ENCODE results near the gene AK1. TPM values are rescaled to one million over a fixed set of nuclear protein-coding genes. Genes with fewer than 3 reads are reported as not detected.

The AK1 gene
- total RNA-seq, 1 experiment from 2014 or later = 34.4 TPM

DNA sequence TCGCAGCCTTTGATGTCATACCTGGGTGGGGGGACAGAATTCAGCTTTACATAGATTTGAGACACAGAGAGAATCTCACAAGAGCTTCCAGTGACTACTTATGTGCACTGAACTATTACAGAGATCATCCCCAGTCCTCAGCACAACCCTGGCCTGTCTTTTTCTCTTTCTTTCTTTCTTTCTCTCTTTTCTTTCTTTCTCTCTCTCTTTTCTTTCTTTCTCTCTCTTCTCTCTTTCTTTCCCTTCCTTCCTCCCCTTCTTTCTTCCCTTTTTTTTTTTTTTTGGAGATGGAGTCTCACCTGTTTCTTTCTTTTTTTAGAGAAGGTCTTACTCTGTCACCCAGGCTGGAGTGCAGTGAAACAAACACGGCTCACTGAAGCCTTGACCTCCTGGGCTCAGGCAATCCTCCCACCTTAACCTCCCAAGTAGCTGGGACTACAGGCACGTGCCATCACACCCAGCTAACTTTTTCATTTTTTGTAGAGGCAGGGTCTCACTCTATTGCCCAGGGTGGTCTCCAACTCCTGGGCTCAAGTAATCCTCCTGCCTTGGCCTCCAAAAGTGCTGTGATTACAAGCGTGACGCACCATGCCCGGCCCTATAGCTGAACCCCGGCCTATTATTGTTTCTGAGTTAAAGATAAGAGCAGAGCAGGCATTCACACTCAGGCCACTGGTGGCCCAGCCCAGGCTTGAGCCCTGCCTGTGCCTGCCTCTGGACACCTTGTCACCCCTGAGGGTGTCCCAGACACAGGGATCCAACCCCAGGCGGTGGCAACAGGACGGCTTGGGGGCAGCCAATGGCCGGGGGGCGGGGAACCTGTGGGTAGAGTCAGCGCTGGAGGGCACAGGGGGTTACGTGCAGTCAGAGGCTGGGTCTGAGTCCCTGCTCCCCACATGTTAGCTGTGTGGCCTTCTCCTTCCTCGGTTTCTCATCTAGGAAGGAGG is 48.8 kb upstream of the AK1 start:
- H3K27me3 Mint-ChIP-seq (ENCODE audit: low read depth) = peaks cover 36% of the 10 kb centered on the region
- no peak for DNase-seq (ENCODE audit: low spot score)
- no peak for TF ChIP-seq NR2C2 (CRISPR knock-in tag; IDR thresholded peaks at IDR 0.05)
- no peak for TF ChIP-seq ATF1 (CRISPR knock-in tag; IDR thresholded peaks at IDR 0.05)
- TF ChIP-seq AR (CRISPR knock-in tag; IDR thresholded peaks at IDR 0.05) = no peak
- TF ChIP-seq, protein P1, sequence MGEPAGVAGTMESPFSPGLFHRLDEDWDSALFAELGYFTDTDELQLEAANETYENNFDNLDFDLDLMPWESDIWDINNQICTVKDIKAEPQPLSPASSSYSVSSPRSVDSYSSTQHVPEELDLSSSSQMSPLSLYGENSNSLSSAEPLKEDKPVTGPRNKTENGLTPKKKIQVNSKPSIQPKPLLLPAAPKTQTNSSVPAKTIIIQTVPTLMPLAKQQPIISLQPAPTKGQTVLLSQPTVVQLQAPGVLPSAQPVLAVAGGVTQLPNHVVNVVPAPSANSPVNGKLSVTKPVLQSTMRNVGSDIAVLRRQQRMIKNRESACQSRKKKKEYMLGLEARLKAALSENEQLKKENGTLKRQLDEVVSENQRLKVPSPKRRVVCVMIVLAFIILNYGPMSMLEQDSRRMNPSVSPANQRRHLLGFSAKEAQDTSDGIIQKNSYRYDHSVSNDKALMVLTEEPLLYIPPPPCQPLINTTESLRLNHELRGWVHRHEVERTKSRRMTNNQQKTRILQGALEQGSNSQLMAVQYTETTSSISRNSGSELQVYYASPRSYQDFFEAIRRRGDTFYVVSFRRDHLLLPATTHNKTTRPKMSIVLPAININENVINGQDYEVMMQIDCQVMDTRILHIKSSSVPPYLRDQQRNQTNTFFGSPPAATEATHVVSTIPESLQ (CRISPR knock-in tag; IDR thresholded peaks at IDR 0.05) = no peak
- no peak for TF ChIP-seq EMX1 (CRISPR knock-in tag; IDR thresholded peaks at IDR 0.05)
- TF ChIP-seq, protein P2, sequence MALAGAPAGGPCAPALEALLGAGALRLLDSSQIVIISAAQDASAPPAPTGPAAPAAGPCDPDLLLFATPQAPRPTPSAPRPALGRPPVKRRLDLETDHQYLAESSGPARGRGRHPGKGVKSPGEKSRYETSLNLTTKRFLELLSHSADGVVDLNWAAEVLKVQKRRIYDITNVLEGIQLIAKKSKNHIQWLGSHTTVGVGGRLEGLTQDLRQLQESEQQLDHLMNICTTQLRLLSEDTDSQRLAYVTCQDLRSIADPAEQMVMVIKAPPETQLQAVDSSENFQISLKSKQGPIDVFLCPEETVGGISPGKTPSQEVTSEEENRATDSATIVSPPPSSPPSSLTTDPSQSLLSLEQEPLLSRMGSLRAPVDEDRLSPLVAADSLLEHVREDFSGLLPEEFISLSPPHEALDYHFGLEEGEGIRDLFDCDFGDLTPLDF (CRISPR knock-in tag; IDR thresholded peaks at IDR 0.05) = no peak
- no peak for TF ChIP-seq ZNF317 (CRISPR knock-in tag; IDR thresholded peaks at IDR 0.05; ENCODE audit: borderline replicate concordance, low read depth)
- no peak for TF ChIP-seq ZNF512 (CRISPR knock-in tag; IDR thresholded peaks at IDR 0.05; ENCODE audit: borderline replicate concordance)
- TF ChIP-seq, protein P3, sequence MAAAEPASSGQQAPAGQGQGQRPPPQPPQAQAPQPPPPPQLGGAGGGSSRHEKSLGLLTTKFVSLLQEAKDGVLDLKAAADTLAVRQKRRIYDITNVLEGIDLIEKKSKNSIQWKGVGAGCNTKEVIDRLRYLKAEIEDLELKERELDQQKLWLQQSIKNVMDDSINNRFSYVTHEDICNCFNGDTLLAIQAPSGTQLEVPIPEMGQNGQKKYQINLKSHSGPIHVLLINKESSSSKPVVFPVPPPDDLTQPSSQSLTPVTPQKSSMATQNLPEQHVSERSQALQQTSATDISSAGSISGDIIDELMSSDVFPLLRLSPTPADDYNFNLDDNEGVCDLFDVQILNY (CRISPR knock-in tag; IDR thresholded peaks at IDR 0.05) = no peak
- no peak for TF ChIP-seq MAX (CRISPR knock-in tag; IDR thresholded peaks at IDR 0.05)
- no peak for TF ChIP-seq ETV6 (CRISPR knock-in tag; IDR thresholded peaks at IDR 0.05)
- no peak for TF ChIP-seq ZSCAN18 (CRISPR knock-in tag; IDR thresholded peaks at IDR 0.05)
- TF ChIP-seq OVOL2 (CRISPR knock-in tag; IDR thresholded peaks at IDR 0.05; ENCODE audit: borderline replicate concordance) = no peak
- no peak for ATAC-seq
- ChIA-PET POLR2A (interaction anchor here (0.7 kb wide), 1 partner anchor 190 kb away, joined by 3 read pairs; no protein-coding TSS in a partner anchor), CTCF (interaction anchor here (1.3 to 2.1 kb wide), 3 partner anchors 17 to 191 kb away, joined by 3 to 8 read pairs (median 5); partner anchors contain the start of gene TOR2A)
- H3K36me3 Mint-ChIP-seq = no peaks in the 10 kb centered on the region; the same call in 1 of the 2 replicates
- H3K9me3 Mint-ChIP-seq = no peaks in the 10 kb centered on the region
- peak overlapping the region; percentile 96 for H3K4me3 Mint-ChIP-seq
- H3K27ac Mint-ChIP-seq = no peak overlapping the region
- H3K4me1 Mint-ChIP-seq = peaks cover 23% of the 10 kb centered on the region
